ENCODE data around the gene EHD1.
A peak's percentile ranks its signal among the peaks of the same experiment; 100 is the strongest.

The EHD1 gene

GRCh38 chr11:64871492-64871891, 6.9 kb downstream of the EHD1 start:
- DNase-seq, result no peak

GRCh38 chr11:64870893-64871466, 7.4 kb downstream of the EHD1 start:
- DNase-seq, result no peak

GRCh38 chr11:64870176-64870892, 8.1 kb downstream of the EHD1 start:
- no peak for DNase-seq

GRCh38 chr11:64869571-64870175, 8.7 kb downstream of the EHD1 start:
- no peak for DNase-seq

GRCh38 chr11:64868904-64869570, 9.4 kb downstream of the EHD1 start:
- DNase-seq, result peak; percentile 52

- no peak for DNase-seq
Observed at GRCh38 chr11:64867748-64868462, 10.5 kb downstream of the EHD1 start.

- peak; percentile 52 for DNase-seq
Observed at GRCh38 chr11:64866173-64866491, 12.3 kb downstream of the EHD1 start.

GRCh38 chr11:64865286-64866172, 12.9 kb downstream of the EHD1 start:
- no peak for DNase-seq

- peak; percentile 45 for DNase-seq
Observed at GRCh38 chr11:64864473-64865285, 13.7 kb downstream of the EHD1 start.

- no peak for DNase-seq
Observed at GRCh38 chr11:64864135-64864472, 14.3 kb downstream of the EHD1 start.

GRCh38 chr11:64863391-64864060, 14.9 kb downstream of the EHD1 start:
- DNase-seq, result no peak

GRCh38 chr11:64862987-64863390, 15.4 kb downstream of the EHD1 start:
- DNase-seq, result no peak

- peak; percentile 47 for DNase-seq
Observed at GRCh38 chr11:64861227-64861975, 17.0 kb downstream of the EHD1 start.

- peak; percentile 81 for DNase-seq
Observed at GRCh38 chr11:64859542-64860414, 18.6 kb downstream of the EHD1 start.

GRCh38 chr11:64858467-64859263, 19.8 kb downstream of the EHD1 start:
- DNase-seq, result peak; percentile 71

GRCh38 chr11:64857485-64857884, 20.9 kb downstream of the EHD1 start:
- DNase-seq, result no peak

GRCh38 chr11:64856382-64857227, 21.8 kb downstream of the EHD1 start:
- DNase-seq, result no peak

All from CD4-positive, alpha-beta T cell treated with Interleukin-17A for 1 hour (primary cell).